ENCODE data around the gene FOXP4.

Gene FOXP4

GRCh38 chr6:41626022-41626421 is 79.8 kb downstream of the FOXP4 start:
- WGBS, result 98% methylated on average over 4 of the region's 4 CpGs
- H4K8ac ChIP-seq (ENCODE audit: low read length), result peak overlapping the region; percentile 12
- no peak overlapping the region for H3K4me3 ChIP-seq (ENCODE audit: insufficient read depth in 1 of 2, low read depth in 1 of 2, low read length in 2 of 2)
- H3K9me3 ChIP-seq (ENCODE audit: control insufficient read depth, low read length), result peaks cover 21% of the 10 kb centered on the region
- H3K14ac ChIP-seq (ENCODE audit: low read length in 2 of 2), result peak overlapping the region in 1 of 2 experiments; percentile 21
- no peak overlapping the region for H3K23ac ChIP-seq (ENCODE audit: low read length in 2 of 2)
- no peak overlapping the region for H3K4ac ChIP-seq (ENCODE audit: low read depth in 1 of 2, low read length in 2 of 2)
- peak overlapping the region; percentile 43 for H4K91ac ChIP-seq (ENCODE audit: low read length)
- DNase-seq, result no peak
- no peaks in the 10 kb centered on the region for H3K36me3 ChIP-seq (ENCODE audit: control insufficient read depth in 1 of 2, insufficient read depth in 2 of 2, low read depth in 1 of 2, low read length in 2 of 2)
- H2AFZ ChIP-seq (ENCODE audit: low read depth, low read length), result no peak overlapping the region
- no peak overlapping the region for H2BK5ac ChIP-seq (ENCODE audit: low read depth, low read length, poor library complexity, severe bottlenecking)
- no peak overlapping the region for H3K18ac ChIP-seq (ENCODE audit: low read depth in 1 of 2, low read length in 2 of 2)
- peaks cover 0 to 36% of the 10 kb centered on the region in 2 experiments for H3K27me3 ChIP-seq (ENCODE audit: control insufficient read depth in 1 of 2, insufficient read depth in 1 of 2, low read length in 2 of 2)
- H2AK5ac ChIP-seq (ENCODE audit: low read length, severe bottlenecking), result no peak overlapping the region
- H3K27ac ChIP-seq (ENCODE audit: low read length, poor library complexity, severe bottlenecking), result no peak overlapping the region
- H2BK15ac ChIP-seq (ENCODE audit: low read depth, poor library complexity, severe bottlenecking), result no peak overlapping the region
- H3K79me1 ChIP-seq (replicated peaks; ENCODE audit: low read length, poor library complexity, severe bottlenecking), result no peaks in the 10 kb centered on the region
- peaks cover 2% of the 10 kb centered on the region for H3K4me1 ChIP-seq (ENCODE audit: control insufficient read depth, insufficient read depth, low read depth, low read length)
- H3K4me2 ChIP-seq (ENCODE audit: low read length, poor library complexity, severe bottlenecking), result no peak overlapping the region
- no peak overlapping the region for H2BK120ac ChIP-seq (ENCODE audit: low read depth, low read length)
- H2BK12ac ChIP-seq (ENCODE audit: low read length in 2 of 2), result no peak overlapping the region
- H3K9ac ChIP-seq (ENCODE audit: low read length), result no peak overlapping the region

- Histone ChIP-seq H4K8ac (ENCODE audit: low read length) (no peak overlapping the region), H3K4me1 (ENCODE audit: control insufficient read depth, insufficient read depth, low read depth, low read length) (peaks cover 2% of the 10 kb centered on the region), H3K4me2 (ENCODE audit: low read length, poor library complexity, severe bottlenecking) (no peak overlapping the region), H3K14ac (ENCODE audit: low read length in 2 of 2) (no peak overlapping the region), H2BK5ac (ENCODE audit: low read depth, low read length, poor library complexity, severe bottlenecking) (no peak overlapping the region), H3K9me3 (ENCODE audit: control insufficient read depth, low read length) (peaks cover 12% of the 10 kb centered on the region), H3K36me3 (ENCODE audit: control insufficient read depth in 1 of 2, insufficient read depth in 2 of 2, low read depth in 1 of 2, low read length in 2 of 2) (no peaks in the 10 kb centered on the region), H3K4me3 (ENCODE audit: insufficient read depth in 1 of 2, low read depth in 1 of 2, low read length in 2 of 2) (no peak overlapping the region), H3K4ac (ENCODE audit: low read depth in 1 of 2, low read length in 2 of 2) (no peak overlapping the region), H3K27me3 (ENCODE audit: control insufficient read depth in 1 of 2, insufficient read depth in 1 of 2, low read length in 2 of 2) (peaks cover 0 to 45% of the 10 kb centered on the region in 2 experiments), H3K27ac (ENCODE audit: low read length, poor library complexity, severe bottlenecking) (no peak overlapping the region), H2BK12ac (ENCODE audit: low read length in 2 of 2) (no peak overlapping the region), H2BK15ac (ENCODE audit: low read depth, poor library complexity, severe bottlenecking) (no peak overlapping the region), H3K18ac (ENCODE audit: low read depth in 1 of 2, low read length in 2 of 2) (no peak overlapping the region), H2AK5ac (ENCODE audit: low read length, severe bottlenecking) (no peak overlapping the region), H3K79me1 (replicated peaks; ENCODE audit: low read length, poor library complexity, severe bottlenecking) (no peaks in the 10 kb centered on the region), H4K91ac (ENCODE audit: low read length) (no peak overlapping the region), H2BK120ac (ENCODE audit: low read depth, low read length) (no peak overlapping the region), H3K9ac (ENCODE audit: low read length) (no peak overlapping the region), H2AFZ (ENCODE audit: low read depth, low read length) (no peak overlapping the region), H3K23ac (ENCODE audit: low read length in 2 of 2) (no peak overlapping the region)
- 77% methylated on average over 8 of the region's 8 CpGs for WGBS
- peak; percentile 10 for DNase-seq
Measured at GRCh38 chr6:41626917-41627316, 80.7 kb downstream of the FOXP4 start.

GRCh38 chr6:41629128-41629527 is 82.9 kb downstream of the FOXP4 start:
- H3K9me3 ChIP-seq (ENCODE audit: control insufficient read depth, low read length), result no peaks in the 10 kb centered on the region
- H3K27ac ChIP-seq (ENCODE audit: low read length, poor library complexity, severe bottlenecking), result no peak overlapping the region
- H3K4me1 ChIP-seq (ENCODE audit: control insufficient read depth, insufficient read depth, low read depth, low read length), result peaks cover 4% of the 10 kb centered on the region
- no peak overlapping the region for H2BK120ac ChIP-seq (ENCODE audit: low read depth, low read length)
- H3K4me2 ChIP-seq (ENCODE audit: low read length, poor library complexity, severe bottlenecking), result no peak overlapping the region
- no peak overlapping the region for H2AFZ ChIP-seq (ENCODE audit: low read depth, low read length)
- H3K9ac ChIP-seq (ENCODE audit: low read length), result no peak overlapping the region
- H4K8ac ChIP-seq (ENCODE audit: low read length), result no peak overlapping the region
- H3K14ac ChIP-seq (ENCODE audit: low read length in 2 of 2), result no peak overlapping the region
- H3K4ac ChIP-seq (ENCODE audit: low read depth in 1 of 2, low read length in 2 of 2), result no peak overlapping the region
- H3K27me3 ChIP-seq (ENCODE audit: control insufficient read depth in 1 of 2, insufficient read depth in 1 of 2, low read length in 2 of 2), result peaks cover 0 to 67% of the 10 kb centered on the region in 2 experiments
- H2BK12ac ChIP-seq (ENCODE audit: low read length in 2 of 2), result no peak overlapping the region
- no peaks in the 10 kb centered on the region for H3K36me3 ChIP-seq (ENCODE audit: control insufficient read depth in 1 of 2, insufficient read depth in 2 of 2, low read depth in 1 of 2, low read length in 2 of 2)
- no peak overlapping the region for H3K4me3 ChIP-seq (ENCODE audit: insufficient read depth in 1 of 2, low read depth in 1 of 2, low read length in 2 of 2)
- H2BK5ac ChIP-seq (ENCODE audit: low read depth, low read length, poor library complexity, severe bottlenecking), result no peak overlapping the region
- no CpG with 5 or more reads among the region's 2 CpGs for WGBS
- H2AK5ac ChIP-seq (ENCODE audit: low read length, severe bottlenecking), result no peak overlapping the region
- no peak overlapping the region for H3K23ac ChIP-seq (ENCODE audit: low read length in 2 of 2)
- no peak overlapping the region for H4K91ac ChIP-seq (ENCODE audit: low read length)
- no peak overlapping the region for H2BK15ac ChIP-seq (ENCODE audit: low read depth, poor library complexity, severe bottlenecking)
- H3K79me1 ChIP-seq (replicated peaks; ENCODE audit: low read length, poor library complexity, severe bottlenecking), result no peaks in the 10 kb centered on the region
- no peak overlapping the region for H3K18ac ChIP-seq (ENCODE audit: low read depth in 1 of 2, low read length in 2 of 2)
- no peak for DNase-seq

- Histone ChIP-seq H3K9ac (ENCODE audit: low read length) (no peak overlapping the region), H3K14ac (ENCODE audit: low read length in 2 of 2) (no peak overlapping the region), H2BK15ac (ENCODE audit: low read depth, poor library complexity, severe bottlenecking) (no peak overlapping the region), H2AK5ac (ENCODE audit: low read length, severe bottlenecking) (no peak overlapping the region), H3K4me2 (ENCODE audit: low read length, poor library complexity, severe bottlenecking) (no peak overlapping the region), H2BK5ac (ENCODE audit: low read depth, low read length, poor library complexity, severe bottlenecking) (no peak overlapping the region), H3K79me1 (replicated peaks; ENCODE audit: low read length, poor library complexity, severe bottlenecking) (no peaks in the 10 kb centered on the region), H2BK120ac (ENCODE audit: low read depth, low read length) (no peak overlapping the region), H4K91ac (ENCODE audit: low read length) (no peak overlapping the region), H3K9me3 (ENCODE audit: control insufficient read depth, low read length) (no peaks in the 10 kb centered on the region), H3K18ac (ENCODE audit: low read depth in 1 of 2, low read length in 2 of 2) (no peak overlapping the region), H2AFZ (ENCODE audit: low read depth, low read length) (no peak overlapping the region), H3K36me3 (ENCODE audit: control insufficient read depth in 1 of 2, insufficient read depth in 2 of 2, low read depth in 1 of 2, low read length in 2 of 2) (no peaks in the 10 kb centered on the region), H4K8ac (ENCODE audit: low read length) (no peak overlapping the region), H3K27ac (ENCODE audit: low read length, poor library complexity, severe bottlenecking) (no peak overlapping the region), H2BK12ac (ENCODE audit: low read length in 2 of 2) (no peak overlapping the region), H3K23ac (ENCODE audit: low read length in 2 of 2) (no peak overlapping the region), H3K4me3 (ENCODE audit: insufficient read depth in 1 of 2, low read depth in 1 of 2, low read length in 2 of 2) (no peak overlapping the region), H3K4me1 (ENCODE audit: control insufficient read depth, insufficient read depth, low read depth, low read length) (peaks cover 11% of the 10 kb centered on the region), H3K4ac (ENCODE audit: low read depth in 1 of 2, low read length in 2 of 2) (no peak overlapping the region), H3K27me3 (ENCODE audit: control insufficient read depth in 1 of 2, insufficient read depth in 1 of 2, low read length in 2 of 2) (peaks cover 0 to 72% of the 10 kb centered on the region in 2 experiments)
- WGBS, result 84% methylated on average over 4 of the region's 6 CpGs
- DNase-seq, result no peak
Measured at GRCh38 chr6:41630069-41630468, 83.9 kb downstream of the FOXP4 start.

Data from mesenchymal stem cell (in vitro differentiated cells and primary cell).